GM18508 (cell line): ENCODE measurements around the gene ANKRD63.

Source experiments
- ATAC-seq: cut with Tn5 transposase; IDR thresholded peaks from one replicate; pipeline ENCODE4 v1.9.1; 2021; ENCODE audit warnings: moderate number of reproducible peaks; ENCODE audit not compliant: insufficient read depth, unreplicated experiment

The ANKRD63 gene

DNA sequence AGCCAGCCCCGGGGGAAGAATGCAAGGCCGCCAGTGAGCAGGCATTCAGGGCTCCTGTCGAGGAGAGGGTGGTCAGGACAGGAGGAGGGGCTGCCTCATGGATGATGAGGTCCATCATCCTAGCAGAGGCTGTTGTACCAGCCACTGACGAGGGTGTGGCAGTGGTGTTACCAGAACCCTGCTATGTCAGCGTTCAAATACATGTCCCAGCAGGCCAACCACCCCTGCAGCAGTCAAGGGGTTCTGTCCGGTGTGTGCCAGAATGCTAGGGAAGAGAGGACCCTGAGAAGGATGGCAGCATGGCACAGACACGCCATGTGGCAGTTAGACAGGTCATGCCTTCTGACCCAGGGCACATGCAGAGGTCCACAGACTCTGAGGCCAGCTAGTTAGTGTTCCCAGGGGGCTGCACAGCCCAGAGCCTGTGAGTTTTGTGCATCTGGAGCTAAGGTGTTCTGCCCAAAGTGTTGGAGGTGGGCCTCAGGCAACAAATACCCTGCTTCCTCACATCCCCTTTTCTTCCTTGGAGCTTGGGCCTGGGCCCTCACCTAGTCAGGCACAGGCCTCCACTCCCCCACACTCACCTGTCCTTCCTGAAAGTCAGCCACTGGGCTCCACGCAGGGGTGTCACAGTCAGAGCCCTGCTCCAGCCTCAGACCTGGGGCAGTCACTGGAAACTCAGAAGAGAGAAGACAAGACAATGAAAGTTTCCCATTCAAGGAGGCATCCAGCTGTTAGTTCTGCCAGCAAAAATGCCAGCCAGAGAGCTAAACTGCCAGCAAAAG lies 36.2 kb downstream of the ANKRD63 start:
- no peak for ATAC-seq

DNA sequence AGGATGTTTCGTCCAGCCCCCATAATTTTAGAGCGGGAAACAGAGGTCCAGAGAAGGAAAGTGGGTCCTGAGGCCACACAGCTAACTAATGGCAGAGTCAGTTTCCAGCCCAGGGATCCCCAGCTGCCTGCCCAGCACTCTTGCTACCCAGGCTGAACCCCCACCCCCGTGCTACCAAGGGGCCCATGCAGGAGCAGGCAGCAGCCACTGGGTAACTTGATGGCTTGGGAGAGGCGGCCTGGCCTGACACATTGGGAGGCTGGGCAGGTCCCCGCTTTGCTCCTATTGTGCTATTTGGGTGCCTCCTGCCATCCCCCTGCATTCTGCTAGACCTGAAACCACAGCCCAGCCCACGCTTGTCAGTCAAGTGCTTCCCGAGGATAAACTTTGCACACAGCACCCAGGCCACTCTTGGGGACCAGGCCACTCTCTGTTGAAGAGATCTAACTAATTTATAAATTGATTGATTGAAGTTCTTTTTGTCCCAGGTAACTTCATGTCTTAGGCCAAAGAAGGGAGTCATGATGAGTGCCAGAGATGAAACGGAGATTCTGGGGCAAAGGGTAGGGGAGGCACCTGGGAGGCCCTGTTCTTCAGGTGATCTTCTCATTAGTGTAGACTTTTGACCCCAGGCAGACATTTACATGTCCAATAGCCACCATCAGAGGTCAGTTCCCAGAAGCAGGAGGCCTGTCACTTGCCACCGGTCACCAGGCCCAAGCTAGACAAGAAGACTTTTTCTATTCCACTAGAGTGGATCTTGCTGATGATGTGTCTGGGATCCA lies 37.0 kb downstream of the ANKRD63 start:
- no peak for ATAC-seq

DNA sequence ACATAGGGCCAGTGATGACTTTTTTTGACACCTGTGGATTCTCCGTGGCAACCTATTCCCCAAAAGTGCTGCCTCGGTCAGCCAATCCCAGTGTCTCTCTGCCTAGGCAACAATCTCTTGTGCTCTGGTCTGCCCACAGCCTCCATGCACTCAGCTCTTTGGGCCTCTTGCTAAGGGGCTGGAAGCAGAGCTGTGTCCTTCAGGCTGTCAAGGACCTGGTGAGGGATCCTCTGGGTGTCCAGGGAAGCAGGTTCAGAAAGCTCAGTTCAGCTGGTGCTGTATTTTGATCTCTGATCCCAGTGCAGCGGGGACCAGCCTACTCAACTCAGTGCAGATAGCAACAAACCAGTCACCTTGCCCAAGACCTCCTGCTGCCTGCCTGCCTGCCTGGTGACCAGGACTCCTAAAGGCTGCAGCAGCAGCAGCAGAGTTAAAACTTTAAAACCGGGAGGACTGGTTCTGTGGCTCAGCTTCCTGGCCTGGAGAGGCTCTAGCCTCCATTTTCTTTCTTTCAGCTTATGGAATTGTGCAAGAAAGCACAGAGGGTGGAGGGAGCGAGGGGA lies 37.8 kb downstream of the ANKRD63 start:
- no peak for ATAC-seq

DNA sequence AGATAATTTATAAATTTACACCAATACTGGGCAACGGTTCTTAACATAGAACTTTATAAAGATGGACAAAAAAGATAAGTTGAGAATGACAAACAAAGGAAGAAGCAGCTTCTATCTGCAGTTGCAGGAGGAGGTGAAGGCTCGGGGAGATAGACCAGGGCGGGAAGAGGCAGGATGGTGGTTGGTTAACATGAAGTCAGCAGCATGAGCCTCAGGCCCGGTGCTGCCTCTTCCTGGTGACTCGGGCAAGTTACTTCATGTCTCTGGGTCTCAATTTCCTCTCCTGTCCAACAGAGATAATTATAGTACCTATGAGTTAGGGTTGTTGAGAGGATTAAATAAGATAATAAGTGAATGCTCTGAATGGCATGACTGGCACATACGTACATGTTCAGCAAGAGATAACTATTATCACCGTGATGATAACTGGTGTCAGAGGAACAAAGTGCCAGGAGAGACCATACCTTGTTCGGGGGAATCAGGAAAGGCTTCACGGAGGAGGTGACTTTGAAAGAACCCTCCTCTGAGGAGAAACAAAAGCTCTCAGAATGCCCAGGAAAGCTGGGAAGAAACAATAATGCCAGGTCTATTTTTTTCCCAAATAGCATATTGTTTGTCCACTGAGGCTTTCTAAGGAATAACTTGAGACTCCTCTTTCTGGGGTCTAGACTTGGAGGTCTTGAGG lies 39.6 kb downstream of the ANKRD63 start:
- no peak for ATAC-seq

DNA sequence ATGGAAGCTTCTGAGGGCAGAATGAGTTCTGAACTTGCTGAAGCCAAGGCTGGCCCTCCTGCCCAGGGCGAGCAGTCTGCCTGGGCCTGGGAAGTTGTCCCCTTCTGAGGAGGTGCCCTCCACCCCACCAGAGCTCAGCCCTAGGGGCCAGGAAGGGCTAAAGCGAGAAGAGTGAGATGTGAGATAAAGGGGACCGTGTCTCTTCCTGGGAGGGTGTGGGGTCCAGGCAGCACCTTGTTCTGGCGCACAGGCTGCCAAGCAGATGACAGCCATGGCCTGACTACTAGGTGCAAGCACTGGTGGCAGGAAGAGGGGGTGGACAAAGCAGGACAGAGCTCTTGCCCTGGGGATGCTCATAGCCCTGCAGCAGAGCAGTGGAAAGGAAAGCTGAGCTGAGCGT lies 40.3 kb downstream of the ANKRD63 start:
- no peak for ATAC-seq

DNA sequence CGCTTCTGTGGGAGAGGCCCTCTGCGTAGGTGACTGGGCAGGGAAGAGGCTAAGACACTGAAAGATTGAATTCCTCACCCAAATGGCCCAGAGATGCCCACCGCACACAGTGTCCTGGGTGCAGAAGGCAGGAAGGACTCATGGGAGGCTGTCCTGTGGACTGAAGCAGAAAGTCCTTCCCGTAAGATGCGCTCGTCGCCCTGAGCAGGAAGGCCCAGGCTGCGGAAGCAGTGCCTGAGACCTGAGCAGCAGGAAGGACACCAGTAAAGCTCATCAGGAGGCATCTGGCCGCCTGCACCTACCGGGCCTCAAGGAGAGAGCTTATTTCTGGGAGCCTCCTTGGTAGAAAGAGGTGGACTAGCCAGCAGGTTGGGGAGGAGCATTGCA lies 40.7 kb downstream of the ANKRD63 start:
- ATAC-seq, result no peak

DNA sequence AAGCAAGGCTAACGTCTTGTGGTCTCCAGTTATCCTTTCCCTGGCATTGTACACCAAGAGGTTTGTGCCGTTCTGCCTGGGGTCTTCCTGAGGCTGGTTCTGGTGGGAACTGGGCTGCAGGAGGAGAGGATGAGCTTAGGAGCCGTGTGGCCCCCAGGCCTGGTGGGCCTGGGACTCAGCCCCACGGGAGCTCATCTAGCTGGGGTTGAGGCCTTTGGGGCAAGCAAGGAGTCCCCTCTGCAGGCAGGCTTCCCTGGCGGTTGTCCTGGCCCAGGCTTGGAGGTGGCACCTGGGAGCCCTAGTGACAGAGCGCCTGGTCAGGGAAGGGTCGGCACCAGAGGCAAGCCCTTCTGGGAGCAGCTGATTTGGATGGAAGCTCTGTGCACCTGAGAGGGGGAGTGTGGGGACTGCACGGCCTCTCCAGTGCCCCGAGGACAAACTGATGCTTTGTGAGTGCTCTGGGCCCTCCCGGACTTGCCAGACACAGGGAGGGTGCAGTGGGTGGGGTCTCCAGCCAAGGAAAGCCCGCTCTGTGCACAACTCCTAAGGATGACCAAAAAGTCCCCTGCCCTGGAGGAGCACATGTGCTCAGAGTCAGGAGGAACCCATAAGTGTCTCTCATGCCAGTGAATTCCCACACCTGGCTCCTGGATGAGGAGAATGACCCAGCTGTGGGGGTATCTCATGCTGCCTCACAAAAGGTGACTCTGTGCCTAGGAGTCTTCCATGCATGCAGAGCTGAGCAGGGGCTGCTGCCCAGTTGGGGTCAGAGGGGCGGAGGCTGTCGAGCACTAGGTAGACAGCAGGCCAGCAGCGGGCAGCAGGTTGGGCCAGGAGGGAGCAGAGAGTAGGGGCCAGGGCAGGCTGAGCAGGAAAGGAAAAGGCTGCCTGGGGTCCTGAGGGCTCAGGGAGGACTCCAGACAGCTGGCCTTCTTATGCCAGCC lies 41.3 kb downstream of the ANKRD63 start:
- no peak for ATAC-seq

DNA sequence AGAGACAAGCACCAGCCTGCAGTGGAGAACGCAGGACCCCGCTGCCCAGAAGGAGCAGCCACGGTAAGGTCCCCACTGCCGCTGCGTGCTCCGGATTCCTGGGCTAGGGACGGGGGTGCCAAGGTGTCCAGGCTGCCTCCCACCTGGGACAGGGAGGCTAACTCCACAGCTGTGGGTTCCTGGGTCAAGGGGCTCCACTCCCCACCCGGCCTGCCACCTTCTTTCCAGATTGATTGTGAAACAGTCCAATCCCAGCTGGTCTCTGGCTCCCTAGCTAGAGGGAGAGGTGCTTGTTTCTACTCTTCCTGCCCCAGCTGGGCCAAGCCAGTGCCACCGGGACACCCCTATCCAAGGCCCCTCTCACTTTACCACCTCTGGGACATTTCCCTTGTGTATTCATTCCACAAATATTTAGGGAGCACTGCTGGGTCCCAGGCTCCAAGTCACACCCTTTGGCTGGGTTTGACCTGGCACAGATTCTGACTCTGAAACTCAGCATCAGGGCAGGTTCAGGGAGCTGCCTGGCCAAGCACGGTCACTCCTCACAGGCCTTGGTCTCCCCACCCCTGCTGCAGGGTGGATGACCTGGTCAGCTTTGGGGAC lies 42.1 kb downstream of the ANKRD63 start:
- ATAC-seq, result no peak

DNA sequence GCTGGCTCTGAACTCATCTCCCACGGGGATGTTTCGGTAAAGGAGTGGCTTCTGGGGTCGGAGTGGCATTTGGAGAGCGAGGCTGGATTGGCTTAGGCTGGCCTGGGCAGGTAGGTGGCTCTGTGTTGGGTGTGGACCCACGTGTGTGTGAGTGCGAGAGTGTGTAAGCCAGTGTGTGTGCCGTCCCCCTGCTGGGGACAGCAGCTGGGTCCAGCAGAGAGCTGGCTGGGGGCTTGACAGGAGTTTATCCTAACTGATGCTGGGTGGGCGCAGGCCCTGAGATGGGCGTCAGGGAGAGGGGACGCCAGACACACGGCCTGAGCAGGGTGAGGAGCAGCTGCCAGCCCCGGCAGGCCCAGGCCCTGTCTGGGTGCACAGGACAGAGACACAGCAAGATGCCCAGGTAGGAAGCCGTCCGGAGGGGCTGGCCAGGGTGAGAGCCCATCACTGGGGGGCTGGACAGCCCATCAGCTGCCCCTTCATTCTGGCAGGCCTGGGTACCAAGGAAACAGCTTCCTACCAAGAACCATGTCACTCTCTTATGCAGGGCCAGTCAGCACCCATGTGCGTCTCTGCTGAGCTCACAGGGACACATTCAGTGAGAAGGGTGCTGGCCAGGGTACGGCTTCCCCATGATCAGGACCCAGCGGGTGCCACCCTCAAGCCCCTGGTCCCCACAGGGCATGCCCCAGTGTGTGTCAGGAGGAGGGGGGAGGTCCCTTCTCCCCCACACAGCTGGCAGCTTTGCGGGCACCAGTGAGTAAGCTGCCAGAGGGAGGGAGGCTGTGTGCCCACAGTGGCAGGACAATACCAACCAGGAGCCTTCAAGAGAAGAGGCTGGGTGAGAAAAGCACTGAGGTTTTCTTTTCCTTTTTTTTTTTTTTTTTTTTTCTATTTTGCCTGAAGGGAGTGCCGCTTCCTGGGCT lies 42.9 kb downstream of the ANKRD63 start:
- ATAC-seq, result no peak

DNA sequence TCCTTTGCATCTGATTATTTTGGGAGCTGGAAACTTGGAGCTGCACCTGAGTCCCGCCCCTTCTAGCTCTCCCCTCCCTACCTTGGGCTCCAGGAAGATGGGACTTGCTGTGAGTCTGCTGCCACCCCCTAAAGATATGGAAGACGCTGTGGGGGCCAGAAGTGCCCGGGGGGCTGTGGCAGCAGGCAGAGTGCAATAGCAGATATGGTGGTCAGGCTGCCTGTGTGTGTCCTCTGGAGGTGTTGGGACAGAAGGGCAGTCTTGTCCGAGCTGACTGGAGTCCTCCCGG lies 43.5 kb downstream of the ANKRD63 start:
- no peak for ATAC-seq

DNA sequence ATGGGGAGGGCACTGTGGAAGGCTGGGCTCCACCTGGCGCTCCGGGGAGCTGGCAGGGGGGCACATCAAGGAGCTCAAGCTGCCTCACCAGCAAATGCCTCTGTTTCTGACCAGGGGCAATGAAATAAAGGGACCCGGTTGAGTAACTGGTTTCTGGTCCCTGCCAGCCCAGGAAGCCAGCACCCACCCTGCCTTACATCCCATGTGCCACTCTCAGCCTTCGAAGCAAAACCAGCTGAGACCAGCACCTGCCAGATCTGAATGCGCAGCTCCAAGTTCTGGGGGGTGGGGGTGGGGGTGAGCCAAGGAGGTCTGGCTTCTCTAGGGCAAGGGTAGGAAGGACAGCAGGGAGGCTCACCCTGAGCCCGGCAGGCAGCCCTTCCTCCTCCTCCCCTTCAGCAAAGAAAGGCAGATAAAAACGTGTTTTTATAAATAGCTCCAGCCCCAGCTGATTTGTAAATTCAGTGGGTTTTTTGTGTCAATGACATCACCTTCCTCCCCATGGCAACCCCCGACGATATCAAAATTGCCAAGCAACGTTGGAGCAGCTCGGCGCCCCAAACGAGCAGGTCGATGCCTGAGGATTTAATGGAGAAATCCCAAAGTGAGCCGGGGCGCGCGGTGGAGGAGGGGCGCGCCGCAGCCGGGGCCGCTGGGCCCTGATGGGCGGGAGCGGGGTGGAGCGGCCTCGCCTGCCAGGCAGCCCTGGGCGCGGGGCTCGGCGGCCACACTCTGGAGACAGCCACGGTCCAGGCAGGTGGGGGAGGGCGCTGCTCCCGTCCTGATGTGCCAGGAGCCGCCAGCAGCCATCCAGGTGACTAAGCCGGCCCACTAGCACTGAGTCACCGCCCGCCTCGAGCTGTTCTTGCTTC lies 44.1 kb downstream of the ANKRD63 start, which contains the start of gene PAK6:
Gene PAK6, plus strand, starts transcription at position 532 of the 872 bp plus-strand sequence. CDS start 25,723 bp downstream, outside the sequence.
- ATAC-seq, result no peak

DNA sequence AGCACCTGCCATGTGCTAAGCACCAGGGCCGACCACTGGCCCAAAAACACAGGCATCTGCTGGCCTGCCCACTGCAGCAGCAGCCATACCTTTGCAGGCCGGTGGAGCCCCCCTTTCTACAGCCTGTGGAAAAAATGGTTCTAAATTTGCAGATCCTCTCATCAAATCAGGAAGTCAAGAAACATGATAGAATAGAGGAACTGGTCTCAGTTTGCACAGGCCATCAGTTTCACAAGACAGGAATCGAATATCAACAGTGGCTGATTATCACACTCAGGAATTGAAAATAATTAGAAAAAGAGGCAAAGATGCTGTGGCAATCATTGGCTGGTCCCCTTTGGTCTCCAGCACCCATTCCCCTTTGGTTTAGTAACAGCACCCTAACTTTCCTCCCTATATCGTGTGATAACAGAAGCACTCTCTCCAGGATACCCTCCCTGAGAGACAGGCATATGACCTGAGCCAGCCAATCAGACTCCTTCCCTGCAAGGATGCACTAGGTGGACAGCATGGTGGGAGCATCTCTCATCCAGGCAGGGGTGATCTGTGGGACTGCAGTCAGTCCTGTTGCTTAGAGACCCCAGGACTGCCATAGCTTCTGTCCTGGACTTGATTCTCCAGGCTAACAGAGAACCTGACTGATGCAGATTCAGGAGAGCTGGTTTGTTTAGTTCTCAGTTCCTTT lies 47.5 kb downstream of the ANKRD63 start:
- ATAC-seq, result no peak

DNA sequence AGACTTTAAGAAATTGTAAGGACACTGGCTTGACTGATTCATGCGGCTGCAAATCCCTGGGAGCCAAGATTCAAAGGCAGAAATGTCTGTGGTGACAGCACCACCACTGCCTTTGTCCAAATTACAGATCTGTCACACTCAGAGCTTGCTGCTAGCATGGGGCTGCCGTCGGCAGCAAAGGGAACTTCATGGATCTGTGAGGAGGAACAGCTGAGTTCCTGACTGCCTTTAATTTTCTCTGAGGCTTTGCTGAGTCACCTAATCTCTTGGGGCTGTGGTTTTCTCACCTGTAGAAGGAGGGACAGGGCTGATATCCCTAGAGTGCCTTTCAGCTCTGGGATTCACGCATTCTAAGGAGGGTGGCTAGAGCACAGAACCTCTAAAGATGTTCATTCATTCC lies 48.1 kb downstream of the ANKRD63 start:
- ATAC-seq, result no peak

DNA sequence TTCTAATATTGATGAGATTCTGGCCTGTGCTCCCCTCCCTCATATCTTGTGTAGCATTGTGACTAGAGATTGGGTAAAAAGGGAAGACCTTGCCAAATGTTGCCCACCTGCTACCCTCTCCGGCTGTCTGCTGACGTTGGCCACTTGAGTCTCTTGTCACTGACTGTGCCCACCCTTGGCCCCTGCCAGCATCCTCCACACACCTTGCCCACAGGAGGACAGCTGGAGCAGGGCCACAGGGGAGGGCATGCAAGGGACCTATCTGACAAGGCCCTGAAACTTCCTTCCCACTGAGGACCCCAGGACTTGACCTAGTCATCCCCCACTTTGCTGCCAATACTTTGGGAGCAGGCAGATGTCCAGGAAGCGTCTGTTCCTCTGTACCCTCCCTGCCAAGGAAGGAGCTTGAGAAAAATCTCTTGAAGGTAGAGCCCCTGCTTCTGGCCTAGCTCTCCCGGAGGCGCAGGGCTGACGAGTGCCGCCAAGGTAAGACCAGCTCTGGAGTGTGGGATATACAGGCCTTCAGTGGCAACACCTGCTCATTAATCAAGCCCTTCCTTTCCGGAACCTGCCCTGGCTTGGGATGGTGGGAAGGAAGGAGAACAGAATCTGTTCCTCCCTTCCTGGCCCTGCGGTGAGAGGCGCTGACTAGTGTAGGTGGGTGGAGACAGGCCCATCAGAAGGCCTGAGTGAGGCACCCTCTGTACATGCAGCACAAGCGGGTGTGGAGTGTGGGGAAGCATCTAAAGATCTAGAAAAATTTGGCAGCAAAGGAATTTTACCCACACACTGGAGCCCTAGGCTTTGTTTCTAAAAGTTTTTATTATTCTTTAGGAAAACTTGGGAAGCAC lies 48.9 kb downstream of the ANKRD63 start:
- ATAC-seq, result no peak

DNA sequence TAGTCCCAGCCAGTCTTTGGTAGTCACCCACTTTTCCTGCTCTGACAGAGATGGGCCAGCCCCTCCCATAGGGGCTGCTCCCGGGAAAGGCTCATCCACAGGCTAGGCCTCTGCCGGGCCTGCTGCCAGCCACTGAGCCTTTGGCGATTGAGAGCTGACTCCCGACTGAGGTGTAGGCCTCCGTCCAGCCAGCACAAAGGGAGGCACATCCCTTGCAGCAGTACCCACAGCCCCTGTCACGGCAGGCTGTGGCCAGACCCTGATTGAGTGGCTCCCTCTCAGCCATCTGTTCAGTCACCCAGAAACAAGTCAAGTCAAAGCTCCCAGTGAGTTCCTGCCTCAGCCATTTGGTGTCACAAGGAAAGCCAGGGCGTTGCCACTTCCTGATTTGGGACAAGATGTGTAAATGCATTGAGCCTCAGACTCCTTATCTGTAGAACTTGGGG lies 50.2 kb downstream of the ANKRD63 start:
- no peak for ATAC-seq
